A673 (cell line): ENCODE measurements around the gene RGS6. TPM values are rescaled to one million over a fixed set of nuclear protein-coding genes. Genes with fewer than 3 reads are reported as not detected.

Experiments used
- BruUV-seq: library from RNA; stranded (reverse); fragments of 400-500 nt; replicated peaks from 2 replicates; lab custom pipeline; 2021; lab: Mats Ljungman, UMichigan
- CTCF ChIA-PET: fragments of 300-600 bp; sonication (Branson Sonifier 250); formaldehyde crosslinking; loops from one replicate; lab custom pipeline; 2022; ENCODE audit warnings: antibody characterized with exemption; lab: Charles Lee
- POLR2A ChIA-PET: fragments of 300-600 bp; sonication (Branson Sonifier 250); formaldehyde crosslinking; loops from one replicate; lab custom pipeline; 2022; ENCODE audit warnings: antibody characterized with exemption; ENCODE audit not compliant: low non-redundant PET; lab: Charles Lee
- DNase-seq: peaks from one replicate; pipeline ENCODE4 v3.0.0-alpha.2; 2015; ENCODE audit warnings: low spot score
- H3K27ac ChIP-seq: fragments of 200-600 bp; sonication (generic); 2 replicates; pipeline ENCODE4 v1.5.1; 2016; ENCODE audit warnings: mixed run types, low read depth, mild to moderate bottlenecking, mixed read lengths, antibody characterized with exemption, low read length; ENCODE audit not compliant: poor library complexity, severe bottlenecking
- H3K27me3 ChIP-seq: fragments of 200-600 bp; sonication (generic); replicated peaks from 2 replicates; pipeline ENCODE4 v1.6.1; 2017; ENCODE audit warnings: mixed run types, low read depth, mild to moderate bottlenecking, mixed read lengths, antibody characterized with exemption, low read length; ENCODE audit not compliant: insufficient read depth, poor library complexity
- H3K36me3 ChIP-seq: fragments of 200-600 bp; sonication (generic); 2 replicates; pipeline ENCODE4 v1.6.1; 2016; ENCODE audit warnings: mixed run types, mild to moderate bottlenecking, mixed read lengths, antibody characterized with exemption, low read length; ENCODE audit not compliant: insufficient read depth, poor library complexity, severe bottlenecking
- H3K4me1 ChIP-seq: fragments of 200-600 bp; sonication (generic); 2 replicates; pipeline ENCODE4 v1.6.1; 2017; ENCODE audit warnings: mixed run types, mild to moderate bottlenecking, mixed read lengths, antibody characterized with exemption, low read length; ENCODE audit not compliant: insufficient read depth, poor library complexity, severe bottlenecking
- H3K4me3 ChIP-seq: fragments of 200-600 bp; sonication (generic); 2 replicates; pipeline ENCODE4 v1.5.1; 2016; ENCODE audit warnings: low read depth, mixed run types, mild to moderate bottlenecking, mixed read lengths, low read length; ENCODE audit not compliant: poor library complexity, severe bottlenecking
- H3K9me3 ChIP-seq: fragments of 200-600 bp; sonication (generic); 2 replicates; pipeline ENCODE4 v1.6.1; 2016; ENCODE audit warnings: mixed run types, low read depth, mild to moderate bottlenecking, mixed read lengths, antibody characterized with exemption, low read length; ENCODE audit not compliant: poor library complexity, severe bottlenecking
- EZH2 ChIP-seq: fragments of 200-600 bp; sonication (generic); IDR thresholded peaks from 2 replicates; pipeline ENCODE4 v1.6.1; 2017; ENCODE audit warnings: borderline replicate concordance, low read depth, mild to moderate bottlenecking, mixed read lengths, antibody characterized with exemption, low read length; ENCODE audit not compliant: poor library complexity, severe bottlenecking
- intact Hi-C: fragments of 100-400 bp; cut with micrococcal nuclease; formaldehyde crosslinking; loops from one replicate; pipeline ENCODE4 v1.10.0; 2022; ENCODE audit not compliant: unreplicated experiment
- total RNA-seq: library from RNA; stranded (reverse); gene quantifications from 2 replicates; pipeline ENCODE4 v1.2.3, GENCODE V29; 2021
- TF ChIP-seq, protein P1 (sequence below): fragments of 300-800, 200-600 bp; sonication (generic); conservative IDR thresholded peaks from 2 replicates; pipeline ENCODE4 v1.5.1; 2017; ENCODE audit warnings: low read depth, mild to moderate bottlenecking, antibody characterized with exemption, low read length, moderate library complexity, mixed read lengths

Gene RGS6
- total RNA-seq, 1 experiment from 2014 or later: not detected

DNA sequence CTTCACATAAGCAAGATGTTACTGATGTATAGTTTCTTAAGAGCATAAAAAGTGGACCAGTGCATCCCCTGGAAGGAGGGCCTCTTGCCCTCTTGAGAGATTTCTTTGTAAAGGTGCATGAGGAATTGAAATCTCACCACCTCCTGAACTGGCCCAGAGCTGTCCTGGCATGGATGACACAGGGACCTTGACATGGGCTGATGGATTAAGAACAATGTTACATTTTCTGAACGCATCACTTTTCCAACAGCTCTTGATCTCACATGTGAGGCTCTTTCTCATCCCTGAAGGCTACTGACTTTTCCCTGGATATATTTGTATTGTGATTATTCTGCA, 360.4 kb downstream of the RGS6 start:
- TF ChIP-seq, protein P1, sequence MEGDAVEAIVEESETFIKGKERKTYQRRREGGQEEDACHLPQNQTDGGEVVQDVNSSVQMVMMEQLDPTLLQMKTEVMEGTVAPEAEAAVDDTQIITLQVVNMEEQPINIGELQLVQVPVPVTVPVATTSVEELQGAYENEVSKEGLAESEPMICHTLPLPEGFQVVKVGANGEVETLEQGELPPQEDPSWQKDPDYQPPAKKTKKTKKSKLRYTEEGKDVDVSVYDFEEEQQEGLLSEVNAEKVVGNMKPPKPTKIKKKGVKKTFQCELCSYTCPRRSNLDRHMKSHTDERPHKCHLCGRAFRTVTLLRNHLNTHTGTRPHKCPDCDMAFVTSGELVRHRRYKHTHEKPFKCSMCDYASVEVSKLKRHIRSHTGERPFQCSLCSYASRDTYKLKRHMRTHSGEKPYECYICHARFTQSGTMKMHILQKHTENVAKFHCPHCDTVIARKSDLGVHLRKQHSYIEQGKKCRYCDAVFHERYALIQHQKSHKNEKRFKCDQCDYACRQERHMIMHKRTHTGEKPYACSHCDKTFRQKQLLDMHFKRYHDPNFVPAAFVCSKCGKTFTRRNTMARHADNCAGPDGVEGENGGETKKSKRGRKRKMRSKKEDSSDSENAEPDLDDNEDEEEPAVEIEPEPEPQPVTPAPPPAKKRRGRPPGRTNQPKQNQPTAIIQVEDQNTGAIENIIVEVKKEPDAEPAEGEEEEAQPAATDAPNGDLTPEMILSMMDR: no peak
- no peak for TF ChIP-seq EZH2
- no peaks in the 10 kb centered on the region for H3K4me1 ChIP-seq
- H3K4me3 ChIP-seq: no peak overlapping the region
- no peak for DNase-seq
- no TSS peak for BruUV-seq
- no peak overlapping the region for H3K27ac ChIP-seq
- POLR2A ChIA-PET: no interaction called here
- H3K9me3 ChIP-seq: no peaks in the 10 kb centered on the region
- CTCF ChIA-PET: interaction anchor here (0.6 kb wide), 1 partner anchor 362 kb away, joined by 3 read pairs; no protein-coding TSS in a partner anchor
- intact Hi-C loops: loop anchor here (5.0 to 10.0 kb wide), 2 partner anchors 270 to 568 kb away; no protein-coding TSS in a partner anchor
- no peaks in the 10 kb centered on the region for H3K27me3 ChIP-seq
- no peaks in the 10 kb centered on the region for H3K36me3 ChIP-seq

DNA sequence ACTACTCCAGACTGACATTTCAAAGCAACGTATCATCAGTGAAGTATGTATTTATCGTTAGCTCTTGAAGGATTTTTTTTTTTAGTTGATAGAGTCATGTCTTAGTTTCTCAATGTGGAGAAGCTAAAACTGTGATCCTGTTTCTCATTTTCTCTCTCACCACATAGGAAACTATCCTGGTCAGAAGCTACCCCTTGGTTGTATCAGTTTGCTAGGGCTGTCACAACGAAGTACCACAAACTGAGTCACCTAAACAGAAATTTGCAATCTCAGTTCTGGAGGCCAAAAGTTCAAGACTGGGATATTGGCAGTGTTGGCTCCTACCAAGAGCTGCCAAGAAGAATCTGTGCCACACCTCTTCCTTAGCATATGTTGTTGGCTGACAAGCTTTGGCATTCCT, 369.1 kb downstream of the RGS6 start:
- intact Hi-C loops: no loop called here
- Histone ChIP-seq H3K4me3 (no peak overlapping the region), H3K36me3 (no peaks in the 10 kb centered on the region), H3K4me1 (no peaks in the 10 kb centered on the region), H3K9me3 (peaks cover 10% of the 10 kb centered on the region), H3K27me3 (peaks cover 6% of the 10 kb centered on the region), H3K27ac (no peak overlapping the region)
- no TSS peak for BruUV-seq
- no peak for TF ChIP-seq EZH2
- TF ChIP-seq, protein P1: no peak
- ChIA-PET CTCF (no interaction called here), POLR2A (no interaction called here)
- no peak for DNase-seq

DNA sequence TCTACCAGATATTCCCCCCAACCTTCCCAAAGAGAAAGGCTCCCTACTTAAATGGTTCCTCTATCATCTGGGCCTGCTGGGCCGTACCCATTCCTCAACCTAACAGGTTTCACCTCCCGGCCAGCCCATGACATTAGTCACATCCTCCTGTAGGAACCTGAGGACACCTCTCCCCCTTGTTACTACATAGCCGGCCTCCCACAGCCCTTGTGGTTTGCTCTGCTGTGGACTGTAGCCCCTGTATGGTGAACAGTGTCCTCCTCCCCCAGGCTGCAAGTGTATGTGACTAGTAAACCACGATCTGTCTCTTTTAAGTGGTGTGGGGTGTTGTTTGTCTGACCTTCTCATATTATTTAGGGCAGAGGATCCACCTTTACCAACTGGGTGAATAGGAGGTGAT, 371.7 kb downstream of the RGS6 start:
- Histone ChIP-seq H3K4me1 (no peaks in the 10 kb centered on the region), H3K27ac (no peak overlapping the region), H3K9me3 (peaks cover 12% of the 10 kb centered on the region), H3K36me3 (no peaks in the 10 kb centered on the region), H3K4me3 (no peak overlapping the region), H3K27me3 (peaks cover 6% of the 10 kb centered on the region)
- DNase-seq: no peak
- BruUV-seq: no TSS peak
- POLR2A ChIA-PET: no interaction called here
- no peak for TF ChIP-seq EZH2
- TF ChIP-seq, protein P1: no peak
- intact Hi-C loops: no loop called here
- CTCF ChIA-PET: no interaction called here
